Effector CD4-positive, alpha-beta T cell (primary cell): Measurements from ENCODE around the gene TIMM22.

Experiments
- DNase-seq: peaks from one replicate; pipeline ENCODE4 v3.0.0-alpha.2; 2020

Gene TIMM22

DNA sequence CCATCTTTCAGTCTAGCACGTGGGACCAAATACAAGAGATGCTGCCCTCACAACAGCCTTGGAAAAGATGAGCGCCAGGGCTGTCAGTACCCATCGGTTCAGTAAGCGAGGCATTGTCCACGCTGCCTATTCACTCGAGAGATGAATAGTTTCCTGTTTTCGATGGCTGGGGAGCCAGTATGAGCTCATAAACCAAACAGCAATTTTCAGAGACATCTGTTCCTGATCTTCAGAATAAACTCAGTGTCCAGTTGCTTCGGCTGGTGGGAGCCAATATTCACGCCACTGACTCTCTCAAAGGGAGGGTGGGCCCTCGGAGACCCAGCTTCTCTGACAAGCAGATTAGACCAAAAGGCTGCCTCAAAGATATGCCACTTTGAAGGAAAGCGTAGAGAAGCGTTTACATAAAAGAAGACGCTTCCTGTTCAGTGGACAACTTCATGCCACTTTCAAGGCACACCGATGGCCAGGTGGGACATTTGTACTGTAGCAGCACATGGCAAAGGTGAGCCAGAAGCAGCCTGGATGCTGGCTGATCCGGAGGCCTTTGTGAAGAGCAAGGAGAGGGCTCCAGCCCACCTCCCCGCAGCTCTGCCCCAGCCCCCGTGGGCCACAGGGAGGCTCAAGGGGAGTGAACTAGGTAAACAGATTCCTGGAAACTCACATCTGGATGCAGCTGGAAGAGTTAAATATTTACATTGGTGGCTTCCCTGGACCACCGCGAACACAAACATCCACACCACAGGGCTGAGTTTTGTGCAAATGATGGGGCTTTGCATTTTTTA, 6.0 kb downstream of the TIMM22 start:
- DNase-seq, result no peak

- DNase-seq, result no peak
Observed at GRCh38 chr17:1003633-1003971, 6.7 kb downstream of the TIMM22 start.

- no peak for DNase-seq
Observed at GRCh38 chr17:1003972-1004768, 7.2 kb downstream of the TIMM22 start.

GRCh38 chr17:1004769-1005295, 7.9 kb downstream of the TIMM22 start:
- no peak for DNase-seq

DNA sequence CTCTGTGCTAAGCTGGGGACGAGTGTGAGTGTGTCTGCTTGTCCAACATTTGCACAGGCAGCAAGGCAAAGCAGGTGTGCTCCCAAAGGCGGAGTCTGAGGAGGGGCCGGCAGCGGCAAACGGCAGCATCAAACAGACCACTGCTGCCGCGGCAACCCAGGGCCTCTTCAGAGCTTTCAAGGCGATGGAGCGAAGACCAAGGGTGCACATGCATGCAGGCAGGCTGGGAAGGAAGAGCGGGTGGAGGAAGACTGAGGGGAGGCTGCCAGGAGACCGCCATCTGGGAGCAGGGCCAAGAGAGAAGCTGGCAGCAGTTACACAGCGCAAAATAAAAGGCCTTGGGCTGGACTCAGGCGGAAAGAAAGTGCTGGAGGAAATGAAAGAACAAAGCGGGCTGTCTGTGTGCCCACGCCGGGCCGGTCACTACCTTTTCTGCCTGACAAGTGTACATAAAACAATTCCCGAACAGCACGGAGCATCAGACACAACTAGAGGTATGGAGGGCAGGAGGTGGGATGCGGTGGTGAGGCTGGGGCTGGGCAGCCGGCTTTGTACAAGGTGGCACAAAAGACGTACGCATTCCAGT, 8.5 kb downstream of the TIMM22 start:
- DNase-seq, result no peak

- DNase-seq, result no peak
Observed at GRCh38 chr17:1006054-1006453, 9.1 kb downstream of the TIMM22 start.

- DNase-seq, result no peak
Observed at GRCh38 chr17:1007310-1008007, 10.5 kb downstream of the TIMM22 start.

- DNase-seq, result no peak
Observed at GRCh38 chr17:1008008-1008761, 11.3 kb downstream of the TIMM22 start.

DNA sequence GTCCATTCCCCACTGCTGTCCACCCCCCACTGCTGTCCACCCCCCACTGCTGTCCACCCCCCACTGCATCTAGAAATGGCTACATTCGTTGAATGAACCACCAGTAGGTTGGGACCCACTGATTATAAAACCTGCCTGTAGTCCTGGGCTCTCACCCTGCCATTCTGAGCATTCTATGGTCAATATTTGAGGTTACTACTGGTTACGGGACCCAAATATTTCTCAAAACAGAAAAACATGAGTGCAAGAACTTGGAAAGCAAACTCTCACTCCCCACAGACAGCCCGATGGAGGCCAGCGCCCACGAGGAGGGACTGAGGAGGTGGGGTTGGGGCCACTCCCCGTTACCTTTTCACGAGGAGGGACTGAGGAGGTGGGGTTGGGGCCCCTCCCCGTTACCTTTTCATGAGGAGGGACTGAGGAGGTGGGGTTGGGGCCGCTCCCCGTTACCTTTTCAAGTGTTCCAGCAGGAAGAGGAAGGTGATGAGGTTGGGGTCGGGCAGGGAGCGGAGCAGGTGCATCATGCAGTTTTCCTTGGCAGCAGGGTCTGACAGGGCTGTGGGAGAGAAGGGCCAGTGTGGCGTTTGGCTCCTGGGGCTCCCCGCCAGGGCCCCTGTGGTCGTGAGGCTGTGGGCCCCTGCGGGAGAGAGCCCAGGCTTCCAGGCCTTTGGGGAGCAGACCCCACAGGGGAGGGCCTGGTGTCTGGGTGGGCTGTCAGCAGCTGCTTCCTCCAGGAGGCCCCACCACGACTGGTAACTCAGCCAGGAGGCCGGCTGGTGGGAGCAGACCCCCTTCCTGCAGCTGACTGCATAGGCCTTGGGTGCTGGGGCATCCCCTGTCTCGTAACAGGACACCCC, 12.5 kb downstream of the TIMM22 start:
- no peak for DNase-seq

- no peak for DNase-seq
Observed at GRCh38 chr17:1010086-1010450, 13.1 kb downstream of the TIMM22 start.

- no peak for DNase-seq
Observed at GRCh38 chr17:1010586-1010985, 13.7 kb downstream of the TIMM22 start.

- DNase-seq, result no peak
Observed at GRCh38 chr17:1011138-1011537, 14.2 kb downstream of the TIMM22 start.

DNA sequence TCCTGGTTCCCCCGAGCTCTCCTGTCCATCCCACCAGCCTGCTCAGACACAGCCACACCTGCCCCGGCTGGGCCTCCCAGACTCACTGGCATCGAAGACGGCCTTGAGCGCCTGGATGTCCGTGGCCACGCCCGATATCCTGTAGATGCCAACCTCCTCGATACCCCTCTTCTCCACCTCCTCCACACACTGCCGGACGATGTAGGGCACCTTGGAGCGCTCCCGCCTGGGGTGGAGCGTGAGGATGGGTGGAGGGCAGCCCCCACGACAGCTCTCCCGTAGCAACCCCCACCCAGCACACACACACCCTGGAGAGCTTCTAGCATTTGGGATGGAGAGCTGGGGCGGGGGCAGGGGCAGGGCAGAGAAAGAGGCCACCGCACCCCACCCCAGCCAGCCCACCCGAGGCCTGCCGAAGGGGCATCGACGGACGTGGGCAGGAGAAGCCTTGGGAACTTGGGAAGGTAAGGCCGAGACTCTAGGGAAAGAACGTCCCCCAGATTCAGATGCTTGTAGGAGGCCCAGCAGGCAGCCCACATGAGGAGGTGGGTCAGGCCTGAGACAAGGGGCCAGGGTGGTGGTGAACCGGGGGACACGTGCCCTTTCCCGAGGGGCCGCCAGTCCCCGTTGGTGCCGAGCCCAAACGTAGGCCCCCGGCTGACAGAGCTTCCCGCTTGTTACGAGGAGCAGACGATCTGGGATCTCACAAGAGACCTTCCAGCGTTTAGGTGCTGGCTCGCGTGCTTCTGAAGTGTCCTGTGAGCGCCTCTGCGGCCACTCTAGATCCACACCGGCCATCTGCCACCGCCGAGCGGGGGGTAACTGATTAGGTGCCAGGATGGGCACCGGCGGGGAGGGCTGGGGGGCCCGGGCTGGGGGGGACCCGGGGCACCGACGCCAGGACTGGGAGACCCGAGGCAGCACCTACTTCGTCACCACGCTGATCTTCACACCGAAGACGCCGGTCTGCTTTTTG, 15.1 kb downstream of the TIMM22 start:
- no peak for DNase-seq

GRCh38 chr17:1012823-1013728, 16.1 kb downstream of the TIMM22 start:
- no peak for DNase-seq

DNA sequence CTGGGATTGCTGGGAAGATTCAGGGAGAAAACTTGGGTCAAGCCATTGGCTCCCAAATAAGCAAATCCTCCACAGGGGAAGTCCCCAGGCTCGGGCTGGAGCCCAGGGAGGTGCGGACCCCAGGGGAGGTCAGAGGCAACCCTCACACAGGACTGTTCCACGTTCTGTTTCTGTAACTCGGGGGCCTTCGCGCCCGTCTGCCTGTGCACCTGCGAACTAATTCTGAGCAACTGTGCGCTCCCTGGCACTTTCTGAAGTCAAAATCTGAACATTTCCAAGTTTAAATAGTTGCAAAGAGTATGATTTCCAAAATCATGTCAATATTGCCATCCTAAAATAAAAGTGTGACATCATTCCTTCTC, 16.8 kb downstream of the TIMM22 start:
- no peak for DNase-seq

- no peak for DNase-seq
Observed at GRCh38 chr17:1018547-1018946, 21.6 kb downstream of the TIMM22 start.

GRCh38 chr17:1019451-1019850, 22.5 kb downstream of the TIMM22 start:
- no peak for DNase-seq

GRCh38 chr17:1021147-1021546, 24.2 kb downstream of the TIMM22 start:
- no peak for DNase-seq
